A673 (cell line): ENCODE results near the gene RPS6KA1. TPM values are rescaled to one million over a fixed set of nuclear protein-coding genes. Genes with fewer than 3 reads are reported as not detected.

Experiments
- BruUV-seq: library from RNA; stranded (reverse); fragments of 400-500 nt; replicated peaks from 2 replicates; lab custom pipeline; 2021; lab: Mats Ljungman, UMichigan
- CTCF ChIA-PET: fragments of 300-600 bp; sonication (Branson Sonifier 250); formaldehyde crosslinking; loops from one replicate; lab custom pipeline; 2022; ENCODE audit warnings: antibody characterized with exemption; lab: Charles Lee
- POLR2A ChIA-PET: fragments of 300-600 bp; sonication (Branson Sonifier 250); formaldehyde crosslinking; loops from one replicate; lab custom pipeline; 2022; ENCODE audit warnings: antibody characterized with exemption; ENCODE audit not compliant: low non-redundant PET; lab: Charles Lee
- DNase-seq: peaks from one replicate; pipeline ENCODE4 v3.0.0-alpha.2; 2015; ENCODE audit warnings: low spot score
- H3K27ac ChIP-seq: fragments of 200-600 bp; sonication (generic); 2 replicates; pipeline ENCODE4 v1.5.1; 2016; ENCODE audit warnings: mixed run types, low read depth, mild to moderate bottlenecking, mixed read lengths, antibody characterized with exemption, low read length; ENCODE audit not compliant: poor library complexity, severe bottlenecking
- H3K27me3 ChIP-seq: fragments of 200-600 bp; sonication (generic); replicated peaks from 2 replicates; pipeline ENCODE4 v1.6.1; 2017; ENCODE audit warnings: mixed run types, low read depth, mild to moderate bottlenecking, mixed read lengths, antibody characterized with exemption, low read length; ENCODE audit not compliant: insufficient read depth, poor library complexity
- H3K36me3 ChIP-seq: fragments of 200-600 bp; sonication (generic); 2 replicates; pipeline ENCODE4 v1.6.1; 2016; ENCODE audit warnings: mixed run types, mild to moderate bottlenecking, mixed read lengths, antibody characterized with exemption, low read length; ENCODE audit not compliant: insufficient read depth, poor library complexity, severe bottlenecking
- H3K4me1 ChIP-seq: fragments of 200-600 bp; sonication (generic); 2 replicates; pipeline ENCODE4 v1.6.1; 2017; ENCODE audit warnings: mixed run types, mild to moderate bottlenecking, mixed read lengths, antibody characterized with exemption, low read length; ENCODE audit not compliant: insufficient read depth, poor library complexity, severe bottlenecking
- H3K4me3 ChIP-seq: fragments of 200-600 bp; sonication (generic); 2 replicates; pipeline ENCODE4 v1.5.1; 2016; ENCODE audit warnings: low read depth, mixed run types, mild to moderate bottlenecking, mixed read lengths, low read length; ENCODE audit not compliant: poor library complexity, severe bottlenecking
- H3K9me3 ChIP-seq: fragments of 200-600 bp; sonication (generic); 2 replicates; pipeline ENCODE4 v1.6.1; 2016; ENCODE audit warnings: mixed run types, low read depth, mild to moderate bottlenecking, mixed read lengths, antibody characterized with exemption, low read length; ENCODE audit not compliant: poor library complexity, severe bottlenecking
- EZH2 ChIP-seq: fragments of 200-600 bp; sonication (generic); IDR thresholded peaks from 2 replicates; pipeline ENCODE4 v1.6.1; 2017; ENCODE audit warnings: borderline replicate concordance, low read depth, mild to moderate bottlenecking, mixed read lengths, antibody characterized with exemption, low read length; ENCODE audit not compliant: poor library complexity, severe bottlenecking
- intact Hi-C: fragments of 100-400 bp; cut with micrococcal nuclease; formaldehyde crosslinking; loops from one replicate; pipeline ENCODE4 v1.10.0; 2022; ENCODE audit not compliant: unreplicated experiment
- total RNA-seq: library from RNA; stranded (reverse); gene quantifications from 2 replicates; pipeline ENCODE4 v1.2.3, GENCODE V29; 2021
- TF ChIP-seq, protein P1 (sequence below): fragments of 300-800, 200-600 bp; sonication (generic); conservative IDR thresholded peaks from 2 replicates; pipeline ENCODE4 v1.5.1; 2017; ENCODE audit warnings: low read depth, mild to moderate bottlenecking, antibody characterized with exemption, low read length, moderate library complexity, mixed read lengths

RPS6KA1 gene
- total RNA-seq, 1 experiment from 2014 or later, result 6.3 TPM

DNA sequence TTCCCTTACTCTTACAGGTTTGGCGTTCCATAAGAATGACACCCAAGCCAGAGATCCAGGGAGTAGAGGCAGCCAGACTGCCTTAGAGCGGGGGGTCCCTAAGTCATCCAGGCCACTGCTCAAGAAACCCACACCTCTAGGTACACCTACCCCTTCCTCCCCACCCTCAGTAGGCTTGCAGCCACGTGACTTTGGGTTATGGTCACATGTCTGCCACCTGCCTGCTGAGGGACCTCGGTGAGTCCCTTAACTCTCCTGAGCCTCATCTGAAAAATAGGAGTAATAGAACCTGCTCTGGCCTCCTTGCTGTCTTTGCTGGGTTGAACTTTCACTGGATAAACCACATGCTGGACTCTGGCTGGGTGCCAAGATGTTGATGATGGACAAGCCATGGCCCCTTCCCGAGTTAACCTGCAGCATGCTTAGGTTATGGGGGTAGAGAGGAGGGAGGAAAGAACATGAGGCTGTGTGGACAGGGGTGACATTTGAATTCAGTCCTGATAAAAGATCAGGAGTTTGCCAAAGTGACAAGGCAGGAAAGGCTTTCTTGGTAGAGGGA lies 4.5 kb downstream of the RPS6KA1 start:
- intact Hi-C loops, result no loop called here
- BruUV-seq, result no TSS peak
- Histone ChIP-seq H3K36me3 (no peaks in the 10 kb centered on the region), H3K27me3 (no peaks in the 10 kb centered on the region), H3K4me3 (no peak overlapping the region), H3K27ac (no peak overlapping the region), H3K4me1 (peaks cover 18% of the 10 kb centered on the region), H3K9me3 (no peaks in the 10 kb centered on the region)
- ChIA-PET CTCF (no interaction called here), POLR2A (no interaction called here)
- DNase-seq, result no peak
- no peak for TF ChIP-seq EZH2
- TF ChIP-seq, protein P1, sequence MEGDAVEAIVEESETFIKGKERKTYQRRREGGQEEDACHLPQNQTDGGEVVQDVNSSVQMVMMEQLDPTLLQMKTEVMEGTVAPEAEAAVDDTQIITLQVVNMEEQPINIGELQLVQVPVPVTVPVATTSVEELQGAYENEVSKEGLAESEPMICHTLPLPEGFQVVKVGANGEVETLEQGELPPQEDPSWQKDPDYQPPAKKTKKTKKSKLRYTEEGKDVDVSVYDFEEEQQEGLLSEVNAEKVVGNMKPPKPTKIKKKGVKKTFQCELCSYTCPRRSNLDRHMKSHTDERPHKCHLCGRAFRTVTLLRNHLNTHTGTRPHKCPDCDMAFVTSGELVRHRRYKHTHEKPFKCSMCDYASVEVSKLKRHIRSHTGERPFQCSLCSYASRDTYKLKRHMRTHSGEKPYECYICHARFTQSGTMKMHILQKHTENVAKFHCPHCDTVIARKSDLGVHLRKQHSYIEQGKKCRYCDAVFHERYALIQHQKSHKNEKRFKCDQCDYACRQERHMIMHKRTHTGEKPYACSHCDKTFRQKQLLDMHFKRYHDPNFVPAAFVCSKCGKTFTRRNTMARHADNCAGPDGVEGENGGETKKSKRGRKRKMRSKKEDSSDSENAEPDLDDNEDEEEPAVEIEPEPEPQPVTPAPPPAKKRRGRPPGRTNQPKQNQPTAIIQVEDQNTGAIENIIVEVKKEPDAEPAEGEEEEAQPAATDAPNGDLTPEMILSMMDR, result no peak

DNA sequence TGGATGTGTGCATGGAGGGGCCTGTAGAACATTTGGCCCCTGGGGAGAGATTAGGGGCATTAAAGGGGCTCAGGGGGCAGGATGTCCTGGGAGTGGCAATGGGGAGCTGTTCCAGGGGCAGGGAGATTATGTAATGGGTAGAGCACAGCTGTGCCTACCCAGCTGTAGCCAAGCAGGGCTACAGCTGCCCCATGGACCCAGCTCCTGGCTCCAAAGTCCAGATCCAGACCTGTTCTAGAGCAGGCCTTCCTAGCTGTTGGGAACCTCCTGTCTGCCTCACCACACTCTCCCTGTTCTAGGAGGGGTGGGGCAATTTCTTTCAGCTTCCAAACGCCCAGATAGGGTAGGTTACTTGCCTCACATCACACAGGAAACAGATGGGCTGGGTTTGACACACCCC lies 5.6 kb downstream of the RPS6KA1 start:
- Histone ChIP-seq H3K9me3 (no peaks in the 10 kb centered on the region), H3K36me3 (no peaks in the 10 kb centered on the region), H3K27me3 (no peaks in the 10 kb centered on the region), H3K4me1 (peaks cover 15% of the 10 kb centered on the region), H3K4me3 (no peak overlapping the region), H3K27ac (no peak overlapping the region)
- POLR2A ChIA-PET, result no interaction called here
- no peak for DNase-seq
- CTCF ChIA-PET, result no interaction called here
- intact Hi-C loops, result no loop called here
- BruUV-seq, result no TSS peak
- no peak for TF ChIP-seq EZH2
- TF ChIP-seq, protein P1, result no peak

DNA sequence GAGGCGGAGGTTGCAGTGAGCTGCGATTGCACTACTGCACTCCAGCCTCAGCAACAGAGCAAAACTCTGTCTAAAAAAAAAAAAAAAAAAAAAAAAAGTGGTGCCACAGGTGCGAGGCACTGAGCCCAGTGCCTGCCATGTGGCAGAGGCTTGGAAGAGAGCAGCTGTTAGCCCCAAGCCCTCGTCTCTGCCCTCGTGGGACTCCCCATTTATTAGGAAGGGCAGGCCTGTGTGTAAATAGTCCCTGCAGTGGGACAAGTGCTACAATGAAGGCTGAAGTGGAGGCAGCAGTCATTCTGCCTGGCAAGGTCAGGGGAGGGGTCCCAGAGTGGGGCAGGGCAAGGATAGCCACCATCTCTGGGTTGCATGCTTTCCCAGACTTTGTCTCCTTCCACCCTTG lies 6.5 kb downstream of the RPS6KA1 start:
- TF ChIP-seq EZH2, result no peak
- TF ChIP-seq, protein P1, result no peak
- Histone ChIP-seq H3K4me3 (no peak overlapping the region), H3K27ac (no peak overlapping the region), H3K27me3 (no peaks in the 10 kb centered on the region), H3K36me3 (no peaks in the 10 kb centered on the region), H3K9me3 (no peaks in the 10 kb centered on the region), H3K4me1 (peaks cover 7% of the 10 kb centered on the region)
- intact Hi-C loops, result no loop called here
- POLR2A ChIA-PET, result no interaction called here
- BruUV-seq, result no TSS peak
- no peak for DNase-seq
- CTCF ChIA-PET, result no interaction called here
